Measurements from ENCODE around the gene PMAIP1. TPM values are rescaled to one million over a fixed set of nuclear protein-coding genes. Genes with fewer than 3 reads are reported as not detected.

The PMAIP1 gene
- total and polyA plus RNA-seq, 4 donors: 0.08 to 5.5 (median 0.25) TPM

- TF ChIP-seq ZBTB33 (IDR thresholded peaks at IDR 0.05): no peak
- TF ChIP-seq HNF4A (conservative IDR thresholded peaks at IDR 0.05): no peak
- no peak for TF ChIP-seq RAD21 (IDR thresholded peaks at IDR 0.05)
- DNase-seq (ENCODE audit: low spot score): no peak
- 91% methylated on average over 6 of the region's 6 CpGs for WGBS
These were observed 19.2 kb downstream of the PMAIP1 start for GRCh38 chr18:59918997-59919396.

GRCh38 chr18:59921384-59921891 lies 21.6 kb downstream of the PMAIP1 start:
- WGBS: 79% methylated on average over 2 of the region's 2 CpGs
- DNase-seq (ENCODE audit: low spot score): no peak
- Histone ChIP-seq H3K9ac (ENCODE audit: low read depth in 1 of 2, low read length in 2 of 2) (no peak overlapping the region), H3K27ac (ENCODE audit: low read depth in 1 of 2, low read length in 2 of 2) (no peak overlapping the region), H3K9me3 (ENCODE audit: control insufficient read depth in 4 of 4, low read length in 3 of 4) (no peaks in the 10 kb centered on the region), H3K27me3 (ENCODE audit: control insufficient read depth in 4 of 4, insufficient read depth in 4 of 4, low read length in 3 of 4) (no peaks in the 10 kb centered on the region), H3K4me3 (ENCODE audit: low read depth in 1 of 3, low read length in 3 of 3) (no peak overlapping the region), H3K36me3 (ENCODE audit: control insufficient read depth in 4 of 4, insufficient read depth in 3 of 4, low read depth in 1 of 4, low read length in 3 of 4) (no peaks in the 10 kb centered on the region), H3K4me1 (ENCODE audit: control insufficient read depth in 4 of 4, insufficient read depth in 4 of 4, low read length in 3 of 4) (no peaks in the 10 kb centered on the region)
- TF ChIP-seq MAX (IDR thresholded peaks at IDR 0.05): no peak
- TF ChIP-seq FOXA2 (IDR thresholded peaks at IDR 0.05): no peak
- no peak for TF ChIP-seq HNF4A (conservative IDR thresholded peaks at IDR 0.05)
- no peak for TF ChIP-seq HNF4G (IDR thresholded peaks at IDR 0.05)
- TF ChIP-seq FOXA1 (IDR thresholded peaks at IDR 0.05): no peak
- TF ChIP-seq RXRA (IDR thresholded peaks at IDR 0.05): no peak
- no peak for TF ChIP-seq ZBTB33 (IDR thresholded peaks at IDR 0.05)
- no peak for TF ChIP-seq REST (IDR thresholded peaks at IDR 0.05)
- TF ChIP-seq JUND (IDR thresholded peaks at IDR 0.05): no peak
- no peak for TF ChIP-seq CTCF (IDR thresholded peaks at IDR 0.05; ENCODE audit: low read depth, low read length, missing input control)
- no peak for TF ChIP-seq TAF1 (conservative IDR thresholded peaks at IDR 0.05)
- no peak for TF ChIP-seq SP1 (IDR thresholded peaks at IDR 0.05)
- TF ChIP-seq GABPA (IDR thresholded peaks at IDR 0.05 in 1 of 2, conservative IDR thresholded peaks at IDR 0.05 in 1 of 2): no peak
- TF ChIP-seq YY1 (IDR thresholded peaks at IDR 0.05): no peak
- no peak for TF ChIP-seq RAD21 (IDR thresholded peaks at IDR 0.05)
- TF ChIP-seq NR2F2 (IDR thresholded peaks at IDR 0.05): no peak
- no peak for TF ChIP-seq EGR1 (IDR thresholded peaks at IDR 0.05; ENCODE audit: low read depth in 2 of 2)
- TF ChIP-seq ATF3 (IDR thresholded peaks at IDR 0.05): no peak

More at GRCh38 chr18:59918997-59919396, 19.2 kb downstream of the PMAIP1 start:
- no peaks in the 10 kb centered on the region for H3K36me3 ChIP-seq (ENCODE audit: control insufficient read depth in 4 of 4, insufficient read depth in 3 of 4, low read depth in 1 of 4, low read length in 3 of 4)
- H3K27me3 ChIP-seq (ENCODE audit: control insufficient read depth in 4 of 4, insufficient read depth in 4 of 4, low read length in 3 of 4): no peaks in the 10 kb centered on the region
- no peak overlapping the region for H3K9ac ChIP-seq (ENCODE audit: low read depth in 1 of 2, low read length in 2 of 2)
- no peaks in the 10 kb centered on the region for H3K4me1 ChIP-seq (ENCODE audit: control insufficient read depth in 4 of 4, insufficient read depth in 4 of 4, low read length in 3 of 4)
- no peak overlapping the region for H3K27ac ChIP-seq (ENCODE audit: low read depth in 1 of 2, low read length in 2 of 2)
- no peaks in the 10 kb centered on the region for H3K9me3 ChIP-seq (ENCODE audit: control insufficient read depth in 4 of 4, low read length in 3 of 4)
- no peak overlapping the region for H3K4me3 ChIP-seq (ENCODE audit: low read depth in 1 of 3, low read length in 3 of 3)

Measured in liver (tissue), 9 donors.